Measurements from ENCODE around the gene LRRC8C.

Gene LRRC8C

GRCh38 chr1:89732206-89732605, 99.3 kb downstream of the LRRC8C start:
- TF ChIP-seq, protein P1, sequence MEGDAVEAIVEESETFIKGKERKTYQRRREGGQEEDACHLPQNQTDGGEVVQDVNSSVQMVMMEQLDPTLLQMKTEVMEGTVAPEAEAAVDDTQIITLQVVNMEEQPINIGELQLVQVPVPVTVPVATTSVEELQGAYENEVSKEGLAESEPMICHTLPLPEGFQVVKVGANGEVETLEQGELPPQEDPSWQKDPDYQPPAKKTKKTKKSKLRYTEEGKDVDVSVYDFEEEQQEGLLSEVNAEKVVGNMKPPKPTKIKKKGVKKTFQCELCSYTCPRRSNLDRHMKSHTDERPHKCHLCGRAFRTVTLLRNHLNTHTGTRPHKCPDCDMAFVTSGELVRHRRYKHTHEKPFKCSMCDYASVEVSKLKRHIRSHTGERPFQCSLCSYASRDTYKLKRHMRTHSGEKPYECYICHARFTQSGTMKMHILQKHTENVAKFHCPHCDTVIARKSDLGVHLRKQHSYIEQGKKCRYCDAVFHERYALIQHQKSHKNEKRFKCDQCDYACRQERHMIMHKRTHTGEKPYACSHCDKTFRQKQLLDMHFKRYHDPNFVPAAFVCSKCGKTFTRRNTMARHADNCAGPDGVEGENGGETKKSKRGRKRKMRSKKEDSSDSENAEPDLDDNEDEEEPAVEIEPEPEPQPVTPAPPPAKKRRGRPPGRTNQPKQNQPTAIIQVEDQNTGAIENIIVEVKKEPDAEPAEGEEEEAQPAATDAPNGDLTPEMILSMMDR (IDR thresholded peaks at IDR 0.05; ENCODE audit: control insufficient read depth, insufficient read depth, low read depth, low read length, missing control alignments) = no peak
- no peak for DNase-seq (ENCODE audit: low read depth)
- H3K4me3 ChIP-seq (ENCODE audit: control insufficient read depth, low read depth, low read length) = no peak overlapping the region

DNA sequence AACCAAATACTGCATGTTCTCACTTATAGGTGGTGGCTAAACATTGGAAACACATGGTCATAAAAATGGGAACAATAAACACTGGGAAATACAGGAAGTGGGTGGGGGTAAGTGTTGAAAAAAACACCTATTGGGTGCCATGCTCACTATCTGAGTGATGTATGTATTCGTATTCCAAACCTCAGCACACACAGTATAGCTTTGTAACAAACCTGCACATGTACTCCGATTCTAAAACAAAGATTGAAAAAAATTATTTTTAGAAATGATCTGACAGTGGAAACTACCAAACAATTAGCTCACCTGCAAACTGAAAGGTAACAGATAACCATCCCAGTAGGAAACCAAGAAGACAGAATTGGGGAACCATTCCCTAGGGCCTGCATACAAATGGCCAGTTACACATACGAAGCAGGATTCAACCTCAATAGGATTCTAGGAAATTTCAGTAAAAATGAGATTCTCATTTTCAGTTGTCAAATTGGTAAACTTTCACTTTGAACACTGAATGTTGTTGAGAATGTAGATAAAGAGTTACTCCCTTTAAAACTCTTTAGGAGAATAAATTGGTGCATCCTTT, 99.8 kb downstream of the LRRC8C start:
- no peak overlapping the region for H3K4me3 ChIP-seq (ENCODE audit: control insufficient read depth, low read depth, low read length)

GRCh38 chr1:89733748-89734147, 100.8 kb downstream of the LRRC8C start:
- TF ChIP-seq, protein P1 (IDR thresholded peaks at IDR 0.05; ENCODE audit: control insufficient read depth, insufficient read depth, low read depth, low read length, missing control alignments) = no peak
- H3K4me3 ChIP-seq (ENCODE audit: control insufficient read depth, low read depth, low read length) = no peak overlapping the region
- DNase-seq (ENCODE audit: low read depth) = no peak

More for the DNA sequence above, 99.8 kb downstream of the LRRC8C start:
- TF ChIP-seq, protein P1 (IDR thresholded peaks at IDR 0.05; ENCODE audit: control insufficient read depth, insufficient read depth, low read depth, low read length, missing control alignments) = no peak
- no peak for DNase-seq (ENCODE audit: low read depth)

GRCh38 chr1:89734442-89734841, 101.5 kb downstream of the LRRC8C start:
- TF ChIP-seq, protein P1 (IDR thresholded peaks at IDR 0.05; ENCODE audit: control insufficient read depth, insufficient read depth, low read depth, low read length, missing control alignments) = no peak
- H3K4me3 ChIP-seq (ENCODE audit: control insufficient read depth, low read depth, low read length) = no peak overlapping the region
- DNase-seq (ENCODE audit: low read depth) = no peak

DNA sequence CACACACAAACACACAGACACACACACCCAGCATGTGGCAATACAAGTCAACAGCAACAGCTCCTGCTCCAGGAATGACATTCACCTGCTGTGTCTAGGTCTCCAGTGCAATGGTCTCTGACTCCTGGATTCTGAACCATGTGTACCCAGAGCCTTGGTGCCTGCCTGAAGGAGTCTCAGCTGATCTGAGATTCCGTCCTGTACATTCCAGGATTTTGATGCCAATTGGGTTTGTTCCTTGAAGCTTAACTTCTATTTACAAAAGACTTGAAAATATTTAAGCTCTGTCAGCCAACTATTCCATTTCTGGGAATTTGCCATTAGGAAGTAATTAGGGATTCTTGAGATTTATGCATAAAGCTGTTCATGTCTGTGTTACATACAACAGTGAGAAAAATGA, 102.6 kb downstream of the LRRC8C start:
- H3K4me3 ChIP-seq (ENCODE audit: control insufficient read depth, low read depth, low read length) = no peak overlapping the region
- TF ChIP-seq, protein P1 (IDR thresholded peaks at IDR 0.05; ENCODE audit: control insufficient read depth, insufficient read depth, low read depth, low read length, missing control alignments) = no peak
- no peak for DNase-seq (ENCODE audit: low read depth)

GRCh38 chr1:89736937-89737733, 104.2 kb downstream of the LRRC8C start:
- H3K4me3 ChIP-seq (ENCODE audit: control insufficient read depth, low read depth, low read length) = no peak overlapping the region
- TF ChIP-seq, protein P1 (IDR thresholded peaks at IDR 0.05; ENCODE audit: control insufficient read depth, insufficient read depth, low read depth, low read length, missing control alignments) = no peak
- no peak for DNase-seq (ENCODE audit: low read depth)
